Nephron progenitor cell (in vitro differentiated cells): ENCODE results near the gene SLAMF7.

Source experiments
- DNase-seq: peaks from one replicate; pipeline ENCODE4 v3.0.0; 2021
- H3K27ac Mint-ChIP-seq: 2 replicates; pipeline ENCODE4 v1.8.0; 2021; ENCODE audit warnings: mild to moderate bottlenecking, moderate library complexity, mixed read lengths
- H3K27me3 Mint-ChIP-seq: 2 replicates; pipeline ENCODE4 v1.8.0; 2021; ENCODE audit warnings: mild to moderate bottlenecking, low read depth, mixed read lengths; ENCODE audit not compliant: poor library complexity
- H3K36me3 Mint-ChIP-seq: 2 replicates; pipeline ENCODE4 v1.8.0; 2021; ENCODE audit warnings: low read depth, mixed read lengths
- H3K4me1 Mint-ChIP-seq: 2 replicates; pipeline ENCODE4 v1.8.0; 2021; ENCODE audit warnings: mixed read lengths
- H3K4me3 Mint-ChIP-seq: 2 replicates; pipeline ENCODE4 v1.8.0; 2021; ENCODE audit warnings: mild to moderate bottlenecking, moderate library complexity, mixed read lengths
- H3K9me3 Mint-ChIP-seq: 2 replicates; pipeline ENCODE4 v1.8.0; 2021; ENCODE audit warnings: mild to moderate bottlenecking, moderate library complexity, mixed read lengths
- TF ChIP-seq, protein P1 (sequence below): fragments of 200-600 bp; sonication (generic); IDR thresholded peaks from 2 replicates; pipeline ENCODE4 v1.5.0; 2021; ENCODE audit warnings: antibody characterized with exemption

Gene SLAMF7

GRCh38 chr1:160768295-160768657, 29.2 kb downstream of the SLAMF7 start:
- Mint-ChIP-seq H3K27ac (no peak overlapping the region), H3K27me3 (peaks cover 6% of the 10 kb centered on the region), H3K9me3 (peaks cover 5% of the 10 kb centered on the region), H3K4me1 (peaks cover 11% of the 10 kb centered on the region), H3K36me3 (no peaks in the 10 kb centered on the region), H3K4me3 (no peak overlapping the region)
- no peak for DNase-seq
- TF ChIP-seq, protein P1, sequence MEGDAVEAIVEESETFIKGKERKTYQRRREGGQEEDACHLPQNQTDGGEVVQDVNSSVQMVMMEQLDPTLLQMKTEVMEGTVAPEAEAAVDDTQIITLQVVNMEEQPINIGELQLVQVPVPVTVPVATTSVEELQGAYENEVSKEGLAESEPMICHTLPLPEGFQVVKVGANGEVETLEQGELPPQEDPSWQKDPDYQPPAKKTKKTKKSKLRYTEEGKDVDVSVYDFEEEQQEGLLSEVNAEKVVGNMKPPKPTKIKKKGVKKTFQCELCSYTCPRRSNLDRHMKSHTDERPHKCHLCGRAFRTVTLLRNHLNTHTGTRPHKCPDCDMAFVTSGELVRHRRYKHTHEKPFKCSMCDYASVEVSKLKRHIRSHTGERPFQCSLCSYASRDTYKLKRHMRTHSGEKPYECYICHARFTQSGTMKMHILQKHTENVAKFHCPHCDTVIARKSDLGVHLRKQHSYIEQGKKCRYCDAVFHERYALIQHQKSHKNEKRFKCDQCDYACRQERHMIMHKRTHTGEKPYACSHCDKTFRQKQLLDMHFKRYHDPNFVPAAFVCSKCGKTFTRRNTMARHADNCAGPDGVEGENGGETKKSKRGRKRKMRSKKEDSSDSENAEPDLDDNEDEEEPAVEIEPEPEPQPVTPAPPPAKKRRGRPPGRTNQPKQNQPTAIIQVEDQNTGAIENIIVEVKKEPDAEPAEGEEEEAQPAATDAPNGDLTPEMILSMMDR = peak; percentile 22

DNA sequence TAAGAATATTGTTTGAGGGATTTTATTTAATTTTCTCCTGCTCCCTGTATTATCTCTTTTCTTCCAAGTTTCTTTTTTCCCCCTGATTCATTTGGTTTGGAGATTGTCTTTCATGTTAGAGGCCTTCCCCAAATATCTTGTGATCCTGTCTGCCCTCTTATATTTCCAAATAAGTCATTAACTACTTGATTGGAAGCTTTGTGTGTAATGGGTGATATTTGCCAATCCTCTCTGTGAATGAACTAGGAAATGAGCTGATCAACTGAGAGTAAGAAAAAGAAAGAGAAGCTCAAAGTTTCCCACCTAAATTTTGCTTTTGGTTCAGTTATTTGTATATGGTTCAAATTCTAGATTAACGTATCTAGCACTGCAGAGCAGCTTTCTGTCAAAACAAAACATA, 33.3 kb downstream of the SLAMF7 start:
- no peak overlapping the region for H3K4me3 Mint-ChIP-seq
- TF ChIP-seq, protein P1 = no peak
- no peaks in the 10 kb centered on the region for H3K36me3 Mint-ChIP-seq
- no peak overlapping the region for H3K27ac Mint-ChIP-seq
- peaks cover 3% of the 10 kb centered on the region for H3K27me3 Mint-ChIP-seq
- DNase-seq = no peak
- peaks cover 5% of the 10 kb centered on the region for H3K9me3 Mint-ChIP-seq
- peaks cover 26% of the 10 kb centered on the region for H3K4me1 Mint-ChIP-seq

GRCh38 chr1:160773093-160773492, 34.0 kb downstream of the SLAMF7 start:
- H3K4me1 Mint-ChIP-seq = peaks cover 26% of the 10 kb centered on the region
- TF ChIP-seq, protein P1 = no peak
- H3K27ac Mint-ChIP-seq = no peak overlapping the region
- peaks cover 5% of the 10 kb centered on the region for H3K9me3 Mint-ChIP-seq
- H3K36me3 Mint-ChIP-seq = no peaks in the 10 kb centered on the region
- DNase-seq = no peak
- H3K4me3 Mint-ChIP-seq = no peak overlapping the region
- peaks cover 3% of the 10 kb centered on the region for H3K27me3 Mint-ChIP-seq

DNA sequence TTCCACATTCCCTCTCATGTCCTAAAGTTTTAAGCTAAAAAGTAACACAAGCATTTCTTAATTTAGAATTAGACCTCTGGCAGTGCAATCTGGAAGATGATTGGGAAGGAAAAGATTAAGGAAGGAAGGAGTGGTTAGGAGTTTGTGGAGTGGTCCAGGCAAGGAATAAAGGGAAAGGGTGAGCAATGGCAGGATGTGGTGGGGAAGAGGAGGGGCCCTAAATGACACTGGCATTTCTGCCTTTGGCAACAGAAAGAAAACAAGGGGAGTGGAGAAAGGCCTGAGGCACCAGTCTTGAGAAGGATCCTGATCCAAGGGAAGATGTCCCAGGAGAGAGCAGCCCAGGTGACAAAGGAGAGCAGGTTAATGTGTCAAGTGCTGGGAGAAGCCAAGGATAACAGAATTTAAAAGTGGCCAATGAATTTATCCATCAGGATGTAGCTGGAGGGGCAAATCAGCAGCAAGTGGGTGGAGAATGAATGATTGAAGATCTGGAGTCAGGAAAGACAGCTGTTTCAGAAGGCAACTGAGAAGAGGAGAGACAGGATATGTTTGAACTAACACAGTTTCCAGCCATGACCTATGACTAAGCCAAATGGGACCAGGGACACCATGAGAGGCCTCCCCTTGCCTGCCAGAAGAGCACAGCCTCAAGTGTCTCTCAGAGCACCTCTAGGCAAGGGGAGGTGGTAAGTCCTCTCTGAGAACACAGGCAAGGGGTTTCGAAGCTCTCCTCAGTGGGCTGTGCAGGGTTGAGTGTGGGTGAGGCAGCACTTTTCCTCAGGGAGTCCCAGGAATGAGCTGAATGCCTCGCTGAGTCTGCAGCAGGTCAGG, 36.1 kb downstream of the SLAMF7 start:
- Mint-ChIP-seq H3K4me1 (peaks cover 21% of the 10 kb centered on the region), H3K27ac (no peak overlapping the region), H3K9me3 (peaks cover 5% of the 10 kb centered on the region), H3K27me3 (peaks cover 3% of the 10 kb centered on the region), H3K4me3 (no peak overlapping the region), H3K36me3 (no peaks in the 10 kb centered on the region)
- TF ChIP-seq, protein P1 = no peak
- DNase-seq = no peak

- Mint-ChIP-seq H3K27ac (no peak overlapping the region), H3K9me3 (peaks cover 5% of the 10 kb centered on the region), H3K36me3 (no peaks in the 10 kb centered on the region), H3K4me1 (peaks cover 15% of the 10 kb centered on the region), H3K27me3 (peaks cover 3% of the 10 kb centered on the region), H3K4me3 (no peak overlapping the region)
- TF ChIP-seq, protein P1 = no peak
- DNase-seq = no peak
These were observed 37.1 kb downstream of the SLAMF7 start for GRCh38 chr1:160776178-160776577.
